ENCODE measurements around the gene TLK2.
"Not testable (repeated sequence)": the region's sequence is repeated elsewhere in the genome, so short reads cannot be mapped to it uniquely, and the experiment has no call there.

The TLK2 gene

GRCh38 chr17:62478424-62478879 lies at the start of gene TLK2:
TLK2 (plus strand) TSS chr17:62478825; CDS start chr17:62481126, 2,301 bp downstream.
- DNase-seq (ENCODE audit: low spot score): peak; percentile 67

DNA sequence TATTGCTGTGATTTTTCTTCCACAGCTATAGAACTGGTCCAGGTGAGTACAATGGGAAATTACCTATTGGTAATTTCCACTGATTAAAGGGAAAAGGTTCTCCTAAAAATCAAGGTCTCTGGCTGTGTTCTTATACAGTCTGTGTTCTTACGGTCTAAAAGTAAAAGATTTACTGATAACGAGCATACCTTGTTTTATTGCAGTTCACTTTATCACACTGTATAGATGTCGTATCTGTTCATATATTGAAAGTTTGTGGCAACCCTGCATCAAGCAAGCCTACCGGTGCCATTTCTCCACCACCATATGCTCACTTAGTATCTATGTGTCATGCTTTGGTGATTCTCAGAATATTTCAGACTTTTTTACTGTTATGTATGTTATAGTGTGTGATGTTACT lies 43.4 kb upstream of the TLK2 start:
- DNase-seq (ENCODE audit: low spot score): not testable (repeated sequence)

- not testable (repeated sequence) for DNase-seq (ENCODE audit: low spot score)
Measured at GRCh38 chr17:62441181-62441580, 37.4 kb upstream of the TLK2 start.

GRCh38 chr17:62444063-62444462 lies 34.6 kb upstream of the TLK2 start:
- no peak for DNase-seq (ENCODE audit: low spot score)

GRCh38 chr17:62445791-62446190 lies 32.8 kb upstream of the TLK2 start:
- DNase-seq (ENCODE audit: low spot score): not testable (repeated sequence)

- DNase-seq (ENCODE audit: low spot score): not testable (repeated sequence)
Measured at GRCh38 chr17:62452195-62452594, 26.4 kb upstream of the TLK2 start.

GRCh38 chr17:62453041-62453440 lies 25.6 kb upstream of the TLK2 start:
- not testable (repeated sequence) for DNase-seq (ENCODE audit: low spot score)

- DNase-seq (ENCODE audit: low spot score): not testable (repeated sequence)
Measured at GRCh38 chr17:62453656-62454055, 25.0 kb upstream of the TLK2 start.

DNA sequence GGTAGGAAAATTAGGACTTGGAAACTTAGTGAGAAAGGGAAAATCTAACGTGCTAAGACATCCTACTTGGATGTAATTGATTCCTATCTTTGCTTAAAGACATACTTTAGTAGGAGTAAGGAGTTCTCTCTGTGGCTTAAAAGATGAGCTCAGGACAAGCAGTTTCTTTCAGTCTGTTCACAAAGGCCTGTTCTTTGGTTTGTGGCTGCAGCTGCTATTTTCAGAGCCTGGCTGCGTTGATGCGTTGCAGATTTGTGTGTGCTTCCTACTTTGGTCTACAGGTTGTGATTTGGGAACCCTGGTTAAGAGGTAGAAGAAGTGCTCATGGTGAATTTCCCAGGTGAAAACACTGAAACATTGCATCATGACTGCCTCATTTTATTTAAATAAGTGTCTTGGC lies 24.5 kb upstream of the TLK2 start:
- DNase-seq (ENCODE audit: low spot score): peak; percentile 14

DNA sequence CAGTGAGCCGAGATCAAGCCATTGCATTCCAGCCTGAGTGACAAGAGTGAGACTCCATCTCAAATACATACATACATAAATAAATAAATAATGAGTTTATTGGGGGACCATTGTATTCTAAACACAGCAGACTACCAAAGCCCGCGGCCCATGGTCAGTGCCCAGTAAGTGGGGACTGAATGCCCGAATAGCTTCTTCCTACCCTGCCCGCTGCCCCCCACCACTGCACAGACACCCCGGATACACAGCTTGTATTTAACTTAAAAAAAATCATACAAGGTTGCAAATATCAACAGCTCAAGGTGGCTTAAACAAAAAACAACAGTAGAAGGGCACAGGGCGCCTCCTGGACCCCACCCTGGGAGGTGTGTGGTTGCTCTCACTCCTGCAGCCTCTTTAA lies 22.6 kb upstream of the TLK2 start:
- no peak for DNase-seq (ENCODE audit: low spot score)

DNA sequence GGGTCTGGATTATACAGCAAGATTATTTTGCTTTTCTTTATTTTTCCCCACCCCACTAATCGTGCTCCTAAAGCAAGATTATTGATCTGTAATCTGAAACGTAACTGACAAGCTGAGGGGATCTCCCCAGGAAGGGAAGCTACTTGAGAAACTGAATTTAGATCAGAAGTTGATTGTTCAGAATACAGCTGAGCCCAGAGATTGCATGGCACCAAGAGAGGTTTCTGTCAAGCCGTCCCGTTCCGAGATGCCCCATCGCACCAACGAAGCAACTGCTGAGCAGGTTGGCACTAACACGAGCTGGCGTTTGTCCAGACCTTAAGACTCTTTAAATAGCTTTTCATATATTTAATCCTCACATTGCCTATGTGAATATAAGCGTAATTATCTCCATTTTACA lies 20.1 kb upstream of the TLK2 start:
- not testable (repeated sequence) for DNase-seq (ENCODE audit: low spot score)

- not testable (repeated sequence) for DNase-seq (ENCODE audit: low spot score)
Measured at GRCh38 chr17:62464422-62464821, 14.2 kb upstream of the TLK2 start.

- DNase-seq (ENCODE audit: low spot score): not testable (repeated sequence)
Measured at GRCh38 chr17:62465271-62465670, 13.4 kb upstream of the TLK2 start.

DNA sequence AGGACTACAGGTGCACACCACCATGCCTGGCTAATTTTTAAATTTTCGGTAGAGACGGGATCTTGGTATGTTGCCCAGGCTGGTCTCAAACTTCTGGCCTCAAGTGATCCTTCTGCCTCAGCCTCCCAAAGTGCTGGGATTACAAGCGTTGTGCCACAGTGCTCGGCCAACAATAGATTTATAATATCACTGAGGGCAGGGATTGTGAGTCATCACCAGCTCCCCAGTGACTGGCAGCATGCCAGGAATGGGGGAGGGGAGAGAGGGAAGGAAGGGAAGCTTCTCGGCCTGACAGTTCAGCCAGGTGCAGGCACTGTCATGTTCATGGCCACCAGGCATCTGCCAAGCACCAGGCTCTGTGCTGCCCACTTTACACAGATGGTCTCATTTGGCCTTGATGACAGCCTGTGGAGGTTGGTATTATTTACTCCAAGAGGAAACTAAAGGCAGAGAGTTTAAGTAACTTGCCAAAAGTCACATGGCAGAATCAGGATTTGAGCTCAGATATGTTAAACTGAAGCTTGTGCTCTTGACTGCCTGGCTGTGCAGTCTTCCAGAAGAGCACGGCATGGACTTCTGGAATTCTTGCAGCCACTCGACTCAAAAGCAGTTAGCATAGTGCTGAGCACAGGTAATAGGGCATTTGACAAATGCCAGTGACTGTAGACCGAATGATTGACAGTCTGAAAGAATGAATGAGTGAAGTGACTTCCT lies 7.8 kb upstream of the TLK2 start:
- peak; percentile 25 for DNase-seq (ENCODE audit: low spot score)

GRCh38 chr17:62471380-62471880 lies 7.2 kb upstream of the TLK2 start:
- DNase-seq (ENCODE audit: low spot score): not testable (repeated sequence)

DNA sequence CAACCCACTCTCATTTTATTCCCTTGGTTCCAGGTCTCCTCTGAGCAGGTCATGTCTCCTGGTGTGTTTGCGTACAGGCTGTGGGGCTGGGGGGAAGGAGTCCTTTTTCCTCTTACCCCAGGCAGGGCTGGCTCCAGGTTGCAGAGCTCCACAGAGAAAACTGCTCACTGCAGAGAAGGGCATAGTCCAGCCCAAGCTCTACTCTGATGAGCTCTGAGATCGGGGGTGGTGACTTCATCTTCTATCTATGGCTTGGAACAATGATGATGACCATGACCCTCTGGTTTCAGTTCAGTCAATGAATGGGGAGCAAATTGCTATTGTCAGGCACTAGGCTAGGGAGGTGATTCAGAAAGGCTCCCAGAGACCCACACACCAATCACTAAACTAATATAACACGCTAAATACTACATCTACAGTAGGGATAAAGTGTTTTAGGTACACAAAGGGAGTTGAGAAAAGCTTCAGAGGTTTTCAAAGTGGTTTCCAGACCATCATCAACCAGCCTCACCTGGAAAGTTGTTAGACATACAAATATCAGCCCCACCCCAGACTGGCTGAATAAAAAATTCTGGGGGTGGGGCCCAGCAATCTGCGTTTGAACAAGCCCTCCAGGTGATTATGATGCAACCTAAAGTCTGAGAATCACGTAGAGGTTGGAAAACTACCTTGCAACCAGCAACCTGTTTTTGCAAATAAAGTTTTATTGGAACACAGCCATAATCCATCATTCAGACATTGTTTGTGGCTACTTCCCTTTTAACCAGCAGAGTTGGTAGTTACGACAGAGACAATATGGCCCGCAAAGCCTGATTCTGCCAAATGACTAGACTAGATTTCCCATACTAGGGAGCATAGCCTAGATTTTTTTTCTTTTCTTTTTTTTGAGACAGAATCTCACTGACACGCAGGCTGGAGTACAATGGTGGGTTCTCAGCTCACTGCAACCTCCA lies 5.3 kb upstream of the TLK2 start:
- not testable (repeated sequence) for DNase-seq (ENCODE audit: low spot score)

- DNase-seq (ENCODE audit: low spot score): not testable (repeated sequence)
Measured at GRCh38 chr17:62477111-62477510, 1.5 kb upstream of the TLK2 start.

GRCh38 chr17:62477718-62478408 lies 762 bp upstream of the TLK2 start:
- not testable (repeated sequence) for DNase-seq (ENCODE audit: low spot score)

- DNase-seq (ENCODE audit: low spot score): not testable (repeated sequence)
Measured at GRCh38 chr17:62478880-62479638, 434 bp downstream of the TLK2 start.

- DNase-seq (ENCODE audit: low spot score): peak; percentile 12
Measured at GRCh38 chr17:62479639-62480258, 1.1 kb downstream of the TLK2 start.

GRCh38 chr17:62482553-62482952 lies 3.9 kb downstream of the TLK2 start:
- DNase-seq (ENCODE audit: low spot score): not testable (repeated sequence)
